HepG2 (cell line): ENCODE results near the gene ARL2. TPM values are rescaled to one million over a fixed set of nuclear protein-coding genes. Genes with fewer than 3 reads are reported as not detected.
A peak's percentile ranks its signal among the peaks of the same experiment; 100 is the strongest.

Experiments
- CHD2 ChIP-seq: IDR thresholded peaks from 2 replicates; pipeline ENCODE4 v1.6.1; 2011; ENCODE audit warnings: low read depth, low read length, improper control_type of control experiment
- HIVEP1 ChIP-seq: sonication (generic); formaldehyde crosslinking; IDR thresholded peaks from 2 replicates; pipeline ENCODE4 v1.4.0; 2020; ENCODE audit warnings: mild to moderate bottlenecking, missing genetic modification reagents
- KDM6A ChIP-seq: IDR thresholded peaks from 2 replicates; pipeline ENCODE4 v1.6.1; 2016; ENCODE audit warnings: low read depth
- KLF13 ChIP-seq: sonication (generic); formaldehyde crosslinking; IDR thresholded peaks from 2 replicates; pipeline ENCODE4 v1.4.0; 2020; ENCODE audit warnings: mild to moderate bottlenecking, missing genetic modification reagents
- KLF9 ChIP-seq: IDR thresholded peaks from 2 replicates; pipeline ENCODE4 v1.6.1; 2016; ENCODE audit warnings: low read depth
- NFYC ChIP-seq: IDR thresholded peaks from 2 replicates; pipeline ENCODE4 v1.6.1; 2016; ENCODE audit warnings: missing genetic modification reagents, missing compliant biosample characterization
- RNF2 ChIP-seq: fragments of 450-650 bp; conservative IDR thresholded peaks from 2 replicates; pipeline ENCODE4 v1.6.1; 2016; ENCODE audit warnings: low read depth
- ZMAT3 ChIP-seq: sonication (generic); formaldehyde crosslinking; conservative IDR thresholded peaks from 2 replicates; pipeline ENCODE4 v1.7.0; 2021; ENCODE audit warnings: missing genetic modification reagents
- ZNF747 ChIP-seq: sonication (generic); formaldehyde crosslinking; IDR thresholded peaks from 2 replicates; pipeline ENCODE4 v1.8.1; 2023; ENCODE audit warnings: missing genetic modification reagents, mild to moderate bottlenecking, borderline replicate concordance
- polyA plus RNA-seq, 8 experiments: library from polyadenylated mRNA; depleted of rRNA in 3 of 8; stranded (reverse) in 7 of 8; unstranded in 1 of 8; fragments of >200 nt; fragmentation: Illumina TruSeq in 4 of 8; extraction: Trizol in 4 of 8; gene quantifications; 2 replicates each; pipeline versions ENCODE4 v1.2.1 to v1.2.3, GENCODE V29; 2011 to 2016; ENCODE audit warnings: low read depth in 4 of 8, missing spikeins in 1 of 8, mixed read lengths in 1 of 8; ENCODE audit not compliant: insufficient read depth in 1 of 8
- total RNA-seq, 5 experiments: library from RNA; depleted of rRNA; stranded (reverse); fragments of >200 nt; fragmentation: Illumina TruSeq; extraction: Trizol; gene quantifications; 2 replicates each; pipeline ENCODE4 v1.2.3, GENCODE V29; 2016; ENCODE audit warnings: low read depth in 1 of 5
- TF ChIP-seq, protein P1 (sequence below), 2 experiments: sonication (generic) in 1 of 2; formaldehyde crosslinking in 1 of 2; IDR thresholded peaks; 2 replicates each; pipeline versions ENCODE4 v1.4.0 to v1.6.1; 2018 to 2020; ENCODE audit warnings: missing genetic modification reagents in 2 of 2, borderline replicate concordance in 1 of 2, low read depth in 1 of 2, mild to moderate bottlenecking in 1 of 2, missing biosample characterization in 1 of 2
- TF ChIP-seq, protein P2 (sequence below): sonication (generic); formaldehyde crosslinking; IDR thresholded peaks from 2 replicates; pipeline ENCODE4 v1.8.0; 2022; ENCODE audit warnings: missing genetic modification reagents, mild to moderate bottlenecking, borderline replicate concordance
- TF ChIP-seq, protein P3 (sequence below): IDR thresholded peaks from 2 replicates; pipeline ENCODE4 v1.6.1; 2016; ENCODE audit warnings: low read depth, control low read depth

The ARL2 gene
- total and polyA plus RNA-seq, 2 of the 13 experiments (the other 11 are each of a cell fraction or from before 2014, with no cell fraction given) = 82.9 to 84.4 TPM

DNA sequence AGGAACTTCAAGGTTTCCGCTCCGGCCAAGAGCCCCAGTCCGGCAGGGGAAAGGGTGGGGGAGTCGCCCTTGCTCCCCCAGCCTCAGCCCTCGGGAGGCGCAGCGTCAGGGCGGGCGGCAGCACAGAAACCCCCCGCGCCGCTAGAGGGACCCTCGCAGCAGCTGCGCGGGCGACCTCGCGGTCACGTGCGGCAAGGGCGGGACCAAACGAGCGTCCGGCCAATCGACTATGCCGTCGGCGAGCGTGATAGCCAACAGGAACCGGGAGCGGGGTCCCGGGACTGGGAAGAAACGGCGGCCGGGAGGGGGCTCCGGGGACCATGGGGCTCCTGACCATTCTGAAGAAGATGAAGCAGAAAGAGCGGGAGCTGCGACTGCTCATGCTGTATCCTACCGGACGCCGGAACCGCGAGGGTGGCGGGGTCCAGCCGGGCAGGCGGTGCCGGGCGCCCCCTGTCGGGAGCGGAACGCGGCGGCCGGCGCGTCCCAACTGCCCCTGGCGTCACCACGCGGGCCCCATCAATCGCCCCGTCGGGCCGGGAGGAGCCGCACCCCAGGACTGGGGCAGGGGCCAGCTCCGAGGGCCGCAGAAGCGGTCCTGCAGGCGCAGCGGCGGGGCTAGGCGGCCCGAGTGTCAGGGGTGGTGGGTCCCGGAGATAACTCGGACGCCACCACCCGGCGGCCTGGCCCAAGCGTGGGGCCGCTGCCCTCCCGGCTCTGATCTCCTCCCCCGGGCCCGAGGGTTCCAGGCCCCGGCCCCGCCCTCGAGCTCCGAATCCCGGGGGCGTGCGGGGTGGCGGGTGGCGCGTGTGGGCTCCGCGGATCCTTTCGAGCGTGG lies at the start of gene ARL2 (continued):
- TF ChIP-seq, protein P1, sequence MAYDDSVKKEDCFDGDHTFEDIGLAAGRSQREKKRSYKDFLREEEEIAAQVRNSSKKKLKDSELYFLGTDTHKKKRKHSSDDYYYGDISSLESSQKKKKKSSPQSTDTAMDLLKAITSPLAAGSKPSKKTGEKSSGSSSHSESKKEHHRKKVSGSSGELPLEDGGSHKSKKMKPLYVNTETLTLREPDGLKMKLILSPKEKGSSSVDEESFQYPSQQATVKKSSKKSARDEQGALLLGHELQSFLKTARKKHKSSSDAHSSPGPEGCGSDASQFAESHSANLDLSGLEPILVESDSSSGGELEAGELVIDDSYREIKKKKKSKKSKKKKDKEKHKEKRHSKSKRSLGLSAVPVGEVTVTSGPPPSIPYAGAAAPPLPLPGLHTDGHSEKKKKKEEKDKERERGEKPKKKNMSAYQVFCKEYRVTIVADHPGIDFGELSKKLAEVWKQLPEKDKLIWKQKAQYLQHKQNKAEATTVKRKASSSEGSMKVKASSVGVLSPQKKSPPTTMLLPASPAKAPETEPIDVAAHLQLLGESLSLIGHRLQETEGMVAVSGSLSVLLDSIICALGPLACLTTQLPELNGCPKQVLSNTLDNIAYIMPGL (CRISPR knock-in tag; IDR thresholded peaks at IDR 0.05; ENCODE audit: borderline replicate concordance in 1 of 2, low read depth in 1 of 2) = peak; percentile 92 to 96
- TF ChIP-seq, protein P2, sequence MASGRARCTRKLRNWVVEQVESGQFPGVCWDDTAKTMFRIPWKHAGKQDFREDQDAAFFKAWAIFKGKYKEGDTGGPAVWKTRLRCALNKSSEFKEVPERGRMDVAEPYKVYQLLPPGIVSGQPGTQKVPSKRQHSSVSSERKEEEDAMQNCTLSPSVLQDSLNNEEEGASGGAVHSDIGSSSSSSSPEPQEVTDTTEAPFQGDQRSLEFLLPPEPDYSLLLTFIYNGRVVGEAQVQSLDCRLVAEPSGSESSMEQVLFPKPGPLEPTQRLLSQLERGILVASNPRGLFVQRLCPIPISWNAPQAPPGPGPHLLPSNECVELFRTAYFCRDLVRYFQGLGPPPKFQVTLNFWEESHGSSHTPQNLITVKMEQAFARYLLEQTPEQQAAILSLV (CRISPR knock-in tag) = peak; percentile 80; the same call in 1 of the 2 replicates
- TF ChIP-seq RNF2 (0 out of 2 replicates have a peak, but pooled peaks have one; percentile 39), NFYC (CRISPR knock-in tag) (peak; percentile 88), ZMAT3 (peak; percentile 74; the same call in 1 of the 2 replicates), KDM6A (CRISPR knock-in tag) (no peak), KLF13 (no peak), HIVEP1 (CRISPR knock-in tag) (peak; percentile 67), KLF9 (CRISPR knock-in tag) (no peak; the same call in 1 of the 2 replicates), ZNF747 (0 out of 2 replicates have a peak, but pooled peaks have one; percentile 45), CHD2 (no peak)
- TF ChIP-seq, protein P3, sequence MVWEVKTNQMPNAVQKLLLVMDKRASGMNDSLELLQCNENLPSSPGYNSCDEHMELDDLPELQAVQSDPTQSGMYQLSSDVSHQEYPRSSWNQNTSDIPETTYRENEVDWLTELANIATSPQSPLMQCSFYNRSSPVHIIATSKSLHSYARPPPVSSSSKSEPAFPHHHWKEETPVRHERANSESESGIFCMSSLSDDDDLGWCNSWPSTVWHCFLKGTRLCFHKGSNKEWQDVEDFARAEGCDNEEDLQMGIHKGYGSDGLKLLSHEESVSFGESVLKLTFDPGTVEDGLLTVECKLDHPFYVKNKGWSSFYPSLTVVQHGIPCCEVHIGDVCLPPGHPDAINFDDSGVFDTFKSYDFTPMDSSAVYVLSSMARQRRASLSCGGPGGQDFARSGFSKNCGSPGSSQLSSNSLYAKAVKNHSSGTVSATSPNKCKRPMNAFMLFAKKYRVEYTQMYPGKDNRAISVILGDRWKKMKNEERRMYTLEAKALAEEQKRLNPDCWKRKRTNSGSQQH (CRISPR knock-in tag) = no peak
